ENCODE results near the gene CPEB2.

Gene CPEB2

DNA sequence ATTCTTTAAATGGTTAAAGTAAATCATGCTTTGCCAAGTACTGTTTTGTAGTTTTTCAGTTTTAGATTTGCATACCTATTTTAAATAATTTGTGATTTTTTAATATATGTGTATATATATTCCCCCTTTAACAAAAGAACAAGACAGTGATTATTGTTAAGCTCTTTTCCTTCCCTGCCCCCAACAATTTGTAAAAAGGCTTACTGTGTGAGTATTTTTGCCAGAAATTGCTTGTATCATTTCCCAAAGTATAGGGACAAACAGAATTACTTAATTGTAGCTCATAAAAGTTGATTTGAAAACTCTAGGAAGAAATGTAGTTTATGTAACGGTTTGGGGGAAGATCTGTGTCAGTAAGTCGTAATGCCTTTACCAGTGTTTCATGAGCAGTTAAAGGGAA is 19.0 kb downstream of the CPEB2 start:
- Mint-ChIP-seq H3K36me3 (ENCODE audit: low read depth) (peaks cover 10% of the 10 kb centered on the region), H3K27ac (no peak overlapping the region), H3K4me1 (no peaks in the 10 kb centered on the region), H3K27me3 (ENCODE audit: low read depth) (no peaks in the 10 kb centered on the region), H3K4me3 (no peak overlapping the region), H3K9me3 (no peaks in the 10 kb centered on the region)
- TF ChIP-seq CTCF (IDR thresholded peaks at IDR 0.05; ENCODE audit: unreplicated experiment in 3 of 3), result no peak

GRCh38 chr4:15021946-15022345 is 19.7 kb downstream of the CPEB2 start:
- Mint-ChIP-seq H3K4me3 (no peak overlapping the region), H3K9me3 (no peaks in the 10 kb centered on the region), H3K27me3 (ENCODE audit: low read depth) (no peaks in the 10 kb centered on the region), H3K36me3 (ENCODE audit: low read depth) (peaks cover 10% of the 10 kb centered on the region), H3K4me1 (no peaks in the 10 kb centered on the region), H3K27ac (no peak overlapping the region)
- TF ChIP-seq CTCF (IDR thresholded peaks at IDR 0.05; ENCODE audit: unreplicated experiment in 3 of 3), result no peak

GRCh38 chr4:15024386-15024785 is 22.1 kb downstream of the CPEB2 start:
- Mint-ChIP-seq H3K36me3 (ENCODE audit: low read depth) (peaks cover 7% of the 10 kb centered on the region), H3K9me3 (no peaks in the 10 kb centered on the region), H3K27me3 (ENCODE audit: low read depth) (no peaks in the 10 kb centered on the region), H3K27ac (no peak overlapping the region), H3K4me3 (no peak overlapping the region), H3K4me1 (no peaks in the 10 kb centered on the region)
- no peak for TF ChIP-seq CTCF (IDR thresholded peaks at IDR 0.05; ENCODE audit: unreplicated experiment in 3 of 3)

DNA sequence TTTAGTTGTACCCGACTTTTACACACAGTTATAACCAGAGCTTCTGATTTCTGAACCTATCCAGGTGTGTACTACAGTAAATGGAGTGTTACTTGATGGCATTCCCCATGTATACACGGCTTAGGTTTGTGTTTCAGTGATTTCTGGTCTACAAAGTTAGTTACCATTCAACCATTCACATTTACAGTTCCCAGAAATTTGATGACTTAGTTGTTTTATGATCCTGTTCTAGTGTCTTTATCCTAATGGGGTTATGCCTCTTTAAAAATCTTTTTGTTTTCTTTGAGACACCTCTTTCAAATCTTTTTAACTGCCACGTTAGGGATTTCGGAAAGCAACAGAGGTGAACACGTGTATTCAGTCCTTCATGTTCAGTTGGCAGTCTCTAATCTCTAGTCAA is 23.4 kb downstream of the CPEB2 start:
- H3K4me1 Mint-ChIP-seq, result no peaks in the 10 kb centered on the region
- H3K4me3 Mint-ChIP-seq, result no peak overlapping the region
- TF ChIP-seq CTCF (IDR thresholded peaks at IDR 0.05; ENCODE audit: unreplicated experiment in 3 of 3), result no peak
- no peaks in the 10 kb centered on the region for H3K27me3 Mint-ChIP-seq (ENCODE audit: low read depth)
- H3K36me3 Mint-ChIP-seq (ENCODE audit: low read depth), result peaks cover 5% of the 10 kb centered on the region
- H3K9me3 Mint-ChIP-seq, result no peaks in the 10 kb centered on the region
- no peak overlapping the region for H3K27ac Mint-ChIP-seq

GRCh38 chr4:15027921-15028435 is 25.7 kb downstream of the CPEB2 start:
- no peaks in the 10 kb centered on the region for H3K27me3 Mint-ChIP-seq (ENCODE audit: low read depth)
- no peaks in the 10 kb centered on the region for H3K9me3 Mint-ChIP-seq
- TF ChIP-seq CTCF (IDR thresholded peaks at IDR 0.05; ENCODE audit: unreplicated experiment in 3 of 3), result no peak
- H3K4me3 Mint-ChIP-seq, result no peak overlapping the region
- H3K36me3 Mint-ChIP-seq (ENCODE audit: low read depth), result peaks cover 6% of the 10 kb centered on the region
- H3K27ac Mint-ChIP-seq, result no peak overlapping the region
- H3K4me1 Mint-ChIP-seq, result peaks cover 6% of the 10 kb centered on the region

DNA sequence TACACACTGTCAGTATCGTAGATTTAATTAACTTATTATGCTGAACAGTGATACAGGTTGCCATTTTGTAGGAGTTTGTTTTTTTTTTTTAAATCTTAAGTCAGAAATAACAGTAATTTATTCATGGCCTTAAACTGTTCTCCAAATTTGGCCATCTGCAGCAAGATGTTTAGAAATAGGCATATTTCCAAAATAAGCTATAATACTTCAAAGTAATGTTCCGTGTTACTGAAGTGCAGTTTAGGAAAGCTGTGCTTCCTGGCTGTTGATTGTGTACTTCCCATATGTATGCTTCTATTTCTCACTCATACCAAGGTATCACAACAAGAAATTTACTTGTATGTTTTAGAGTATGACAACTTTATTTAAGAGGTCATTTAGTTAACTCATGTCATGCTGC is 28.9 kb downstream of the CPEB2 start:
- Mint-ChIP-seq H3K4me1 (peaks cover 6% of the 10 kb centered on the region), H3K9me3 (no peaks in the 10 kb centered on the region), H3K36me3 (ENCODE audit: low read depth) (peaks cover 15% of the 10 kb centered on the region), H3K27ac (peak overlapping the region in 1 of 3 experiments; percentile 24), H3K27me3 (ENCODE audit: low read depth) (no peaks in the 10 kb centered on the region), H3K4me3 (no peak overlapping the region)
- TF ChIP-seq CTCF (IDR thresholded peaks at IDR 0.05; ENCODE audit: unreplicated experiment in 3 of 3), result no peak

Measured in nephron (organoid).